ENCODE results near the gene MAPK10.
A peak's percentile ranks its signal among the peaks of the same experiment; 100 is the strongest.
"Not testable (repeated sequence)": the region's sequence is repeated elsewhere in the genome, so short reads cannot be mapped to it uniquely, and the experiment has no call there.

Gene MAPK10

GRCh38 chr4:86043755-86044592, 315.9 kb downstream of the MAPK10 start:
- DNase-seq (ENCODE audit: low spot score) = peak; percentile 55

GRCh38 chr4:86038037-86038436, 321.8 kb downstream of the MAPK10 start:
- DNase-seq (ENCODE audit: low spot score) = no peak

GRCh38 chr4:86036736-86037135, 323.1 kb downstream of the MAPK10 start:
- DNase-seq (ENCODE audit: low spot score) = no peak

- DNase-seq (ENCODE audit: low spot score) = no peak
These were observed 324.2 kb downstream of the MAPK10 start for GRCh38 chr4:86035688-86036087.

GRCh38 chr4:86034616-86035015, 325.2 kb downstream of the MAPK10 start:
- DNase-seq (ENCODE audit: low spot score) = no peak

- DNase-seq (ENCODE audit: low spot score) = no peak
These were observed 326.7 kb downstream of the MAPK10 start for GRCh38 chr4:86033171-86033570.

GRCh38 chr4:86032476-86033022, 327.3 kb downstream of the MAPK10 start:
- DNase-seq (ENCODE audit: low spot score) = no peak

GRCh38 chr4:86031927-86032326, 327.9 kb downstream of the MAPK10 start:
- DNase-seq (ENCODE audit: low spot score) = no peak

- DNase-seq (ENCODE audit: low spot score) = no peak
These were observed 333.1 kb downstream of the MAPK10 start for GRCh38 chr4:86026720-86027119.

- not testable (repeated sequence) for DNase-seq (ENCODE audit: low spot score)
These were observed 338.2 kb downstream of the MAPK10 start for GRCh38 chr4:86021671-86022070.

- DNase-seq (ENCODE audit: low spot score) = no peak
These were observed 339.9 kb downstream of the MAPK10 start for GRCh38 chr4:86019906-86020305.

- DNase-seq (ENCODE audit: low spot score) = peak; percentile 24
These were observed 340.5 kb downstream of the MAPK10 start for GRCh38 chr4:86019362-86019761.

- DNase-seq (ENCODE audit: low spot score) = peak; percentile 79
These were observed 344.2 kb downstream of the MAPK10 start for GRCh38 chr4:86015412-86016350.

GRCh38 chr4:86014599-86014998, 345.3 kb downstream of the MAPK10 start:
- no peak for DNase-seq (ENCODE audit: low spot score)

GRCh38 chr4:86013621-86014020, 346.2 kb downstream of the MAPK10 start:
- DNase-seq (ENCODE audit: low spot score) = no peak

- DNase-seq (ENCODE audit: low spot score) = no peak
These were observed 348.7 kb downstream of the MAPK10 start for GRCh38 chr4:86011117-86011516.

GRCh38 chr4:86007042-86007441, 352.8 kb downstream of the MAPK10 start:
- DNase-seq (ENCODE audit: low spot score) = no peak

GRCh38 chr4:86006057-86006456, 353.8 kb downstream of the MAPK10 start:
- no peak for DNase-seq (ENCODE audit: low spot score)

GRCh38 chr4:86004030-86004429, 355.8 kb downstream of the MAPK10 start:
- DNase-seq (ENCODE audit: low spot score) = peak; percentile 85

GRCh38 chr4:86001591-86001990, 358.3 kb downstream of the MAPK10 start:
- DNase-seq (ENCODE audit: low spot score) = no peak

- DNase-seq (ENCODE audit: low spot score) = no peak
These were observed 364.5 kb downstream of the MAPK10 start for GRCh38 chr4:85995361-85995760.

- DNase-seq (ENCODE audit: low spot score) = no peak
These were observed 365.3 kb downstream of the MAPK10 start for GRCh38 chr4:85994576-85994975.
